GM10847 (cell line): ENCODE results near the gene CAB39.

Experiments
- POLR2A ChIP-seq: IDR thresholded peaks from 2 replicates; pipeline ENCODE4 v1.6.1; 2011; ENCODE audit not compliant: insufficient read length; ENCODE audit errors: extremely low read depth

The CAB39 gene

DNA sequence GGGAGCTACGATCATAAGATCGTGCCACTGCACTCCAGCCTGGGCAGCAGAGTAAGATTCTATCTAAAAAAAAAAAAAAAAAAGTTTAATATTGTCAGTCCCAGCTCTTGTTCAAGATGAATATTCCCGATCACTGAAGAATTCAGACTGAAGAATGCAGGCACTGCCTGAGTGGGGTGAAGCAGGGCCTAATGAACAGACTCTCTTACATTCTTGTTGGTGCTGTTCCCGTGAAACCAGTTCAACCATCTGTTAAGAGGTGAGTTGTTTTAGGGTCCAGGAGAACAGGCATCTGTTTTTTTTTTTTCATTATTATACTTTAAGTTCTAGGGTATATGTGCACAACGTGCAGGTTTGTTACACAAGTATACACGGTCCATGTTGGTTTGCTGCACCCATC is 17.1 kb upstream of the CAB39 start:
- TF ChIP-seq POLR2A, result no peak

DNA sequence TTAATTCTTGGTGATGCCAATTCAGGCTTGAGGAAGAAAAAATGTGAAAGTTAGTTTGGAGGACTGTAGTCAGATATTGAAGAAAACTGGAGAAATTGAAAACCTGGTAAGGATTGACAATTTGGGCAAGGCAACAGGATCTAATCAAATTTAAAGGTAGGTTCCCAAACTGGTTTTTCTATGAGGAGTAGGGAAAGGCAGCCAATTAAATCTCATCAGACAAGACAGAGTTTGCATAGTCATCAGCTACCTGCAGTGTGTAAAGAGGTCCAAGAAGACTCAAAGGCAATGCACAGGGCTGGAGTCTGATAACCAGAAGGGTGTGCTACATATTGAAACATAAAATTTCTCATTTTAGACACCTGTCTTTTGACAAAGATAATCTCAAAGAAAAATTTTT is 16.0 kb upstream of the CAB39 start:
- no peak for TF ChIP-seq POLR2A

DNA sequence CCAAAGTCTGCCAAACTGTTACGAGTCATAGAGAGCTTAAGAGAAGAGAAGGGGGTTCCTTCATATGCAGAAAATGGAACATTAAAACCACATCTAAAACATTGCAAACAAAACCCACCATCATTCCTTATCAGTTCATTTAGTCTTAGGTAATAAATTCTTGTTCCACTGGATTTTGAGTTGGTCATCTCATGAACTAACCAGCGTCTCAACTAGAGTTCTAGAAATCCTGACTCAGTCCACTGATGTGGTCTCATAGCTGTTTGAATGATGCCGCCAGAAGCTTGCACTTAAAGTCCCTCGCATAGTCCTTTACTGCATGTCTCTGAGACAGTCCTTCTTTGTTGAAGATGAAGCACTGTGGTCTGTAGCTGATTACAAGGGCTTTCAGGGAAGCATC is 15.0 kb upstream of the CAB39 start:
- no peak for TF ChIP-seq POLR2A

GRCh38 chr2:230700447-230700846 is 12.2 kb upstream of the CAB39 start:
- no peak for TF ChIP-seq POLR2A

DNA sequence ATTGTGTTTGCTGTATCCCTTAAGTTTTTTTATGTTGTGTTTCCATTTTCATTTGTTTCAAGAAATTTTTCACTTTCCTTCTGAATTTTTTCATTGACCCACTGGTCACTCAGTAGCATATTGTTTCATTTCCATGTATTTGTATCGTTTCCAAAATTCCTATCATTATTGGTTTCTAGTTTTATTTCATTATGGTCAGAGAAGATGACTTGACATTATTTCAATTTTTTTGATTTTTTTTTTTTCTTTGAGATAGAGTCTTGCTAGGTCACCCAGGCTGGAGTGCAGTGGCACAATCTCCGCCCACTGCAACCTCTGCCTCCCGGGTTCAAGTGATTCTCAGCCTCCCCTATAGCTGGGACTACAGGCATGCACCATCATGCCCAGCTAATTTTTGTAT is 11.3 kb upstream of the CAB39 start:
- no peak for TF ChIP-seq POLR2A

- TF ChIP-seq POLR2A, result no peak
Measured at GRCh38 chr2:230703514-230703913, 9.1 kb upstream of the CAB39 start.

GRCh38 chr2:230706053-230706521 is 6.6 kb upstream of the CAB39 start:
- TF ChIP-seq POLR2A, result no peak

DNA sequence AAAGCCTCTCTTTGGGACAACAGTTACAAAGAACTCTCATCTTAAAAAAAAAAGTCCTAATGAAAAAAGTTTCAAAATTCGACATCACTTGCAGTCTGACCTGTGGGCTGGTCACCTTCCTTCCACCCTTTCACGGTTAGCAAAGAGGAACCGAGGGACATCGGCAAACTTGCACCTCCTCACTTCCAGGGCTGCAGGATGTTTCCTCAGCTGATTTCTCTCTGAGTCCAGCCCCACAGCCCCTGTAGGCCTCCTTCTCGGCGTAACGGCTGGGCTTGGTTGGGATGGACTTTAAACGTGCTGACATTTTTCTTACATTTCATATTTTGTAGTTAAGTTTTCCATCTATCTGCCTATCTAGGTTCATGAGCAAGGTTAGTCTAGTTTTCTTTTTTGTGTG is 5.7 kb upstream of the CAB39 start:
- TF ChIP-seq POLR2A, result no peak

DNA sequence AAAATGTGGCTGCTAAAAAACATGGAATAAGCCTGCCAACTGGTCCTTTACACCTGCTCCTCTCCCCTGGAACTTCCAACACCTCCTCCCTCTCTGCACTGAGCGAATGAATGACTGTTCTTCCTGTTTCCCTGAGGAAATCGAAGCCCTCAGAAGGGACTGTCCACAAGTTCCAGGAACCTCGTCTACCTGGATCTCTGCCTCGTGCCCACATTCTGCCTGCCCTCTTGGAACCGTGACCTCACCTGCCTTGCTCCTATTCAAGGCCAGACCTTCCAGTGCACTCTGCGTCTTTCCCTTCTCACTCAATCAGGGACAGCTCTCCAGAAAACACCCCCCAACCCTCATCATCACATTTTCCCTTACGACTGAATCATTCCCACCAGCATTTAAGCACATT is 4.4 kb upstream of the CAB39 start:
- no peak for TF ChIP-seq POLR2A

DNA sequence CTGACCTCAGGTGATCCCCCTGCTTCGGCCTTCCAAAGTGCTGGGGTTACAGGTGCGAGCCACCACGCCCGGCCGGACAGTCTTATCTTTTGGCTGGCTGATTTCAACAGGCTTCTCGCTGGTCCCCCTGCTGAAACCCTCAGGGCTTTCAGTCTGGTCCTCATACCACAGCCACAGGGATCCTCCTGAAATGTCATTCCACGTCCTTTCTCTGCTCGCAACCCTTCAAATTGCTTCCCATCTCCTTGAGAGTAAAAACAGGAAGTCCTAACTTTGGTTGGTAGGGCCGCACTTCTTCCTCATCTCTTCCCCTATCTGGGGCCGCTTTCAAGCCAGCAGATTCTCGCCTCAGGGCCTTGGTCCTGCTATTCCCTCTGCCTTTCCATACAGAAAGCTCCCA is 1.4 kb upstream of the CAB39 start:
- TF ChIP-seq POLR2A, result no peak

GRCh38 chr2:230713331-230714135 is 891 bp downstream of the CAB39 start:
- no peak for TF ChIP-seq POLR2A

- TF ChIP-seq POLR2A, result no peak
Measured at GRCh38 chr2:230714136-230714480, 1.5 kb downstream of the CAB39 start.

- no peak for TF ChIP-seq POLR2A
Measured at GRCh38 chr2:230715201-230715600, 2.6 kb downstream of the CAB39 start.

GRCh38 chr2:230716588-230716987 is 3.9 kb downstream of the CAB39 start:
- TF ChIP-seq POLR2A, result no peak

DNA sequence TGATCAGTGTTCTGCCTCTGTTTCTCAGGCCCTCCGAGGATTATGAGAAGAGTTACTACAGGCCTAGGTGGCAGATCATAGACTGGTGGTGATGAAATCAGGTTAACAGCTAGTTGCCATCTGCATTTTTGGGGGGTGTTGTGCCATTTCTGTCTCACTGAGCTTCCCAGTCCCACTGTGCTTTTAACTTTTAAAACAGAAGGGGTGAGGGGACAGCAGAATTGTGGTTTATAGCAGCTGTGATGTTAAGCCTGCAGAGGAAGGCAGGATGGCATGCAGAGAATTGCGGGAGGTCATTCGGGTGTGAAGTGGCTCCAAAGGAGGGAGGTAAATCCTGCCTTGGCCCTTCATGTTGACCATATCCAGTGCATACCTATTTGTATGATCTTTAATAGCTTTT is 5.0 kb downstream of the CAB39 start:
- no peak for TF ChIP-seq POLR2A

DNA sequence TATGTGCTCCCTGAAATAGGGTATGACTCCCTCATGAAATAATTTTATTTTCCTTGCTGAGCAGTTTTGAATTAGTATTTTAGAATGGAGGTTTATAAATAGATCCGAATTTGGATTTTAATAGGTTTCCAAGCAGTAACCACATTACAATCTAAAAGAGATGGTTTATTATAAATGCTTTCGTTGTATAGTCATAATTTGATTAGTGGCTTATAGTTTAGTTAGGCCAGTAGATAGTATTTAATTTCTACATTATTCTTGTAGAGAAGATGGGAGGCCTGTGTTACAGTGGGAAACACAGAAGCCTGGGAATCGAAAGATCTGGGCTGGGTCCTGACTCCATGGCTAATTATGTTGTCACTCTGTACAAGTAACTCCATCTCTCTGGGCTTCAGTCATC is 6.7 kb downstream of the CAB39 start:
- no peak for TF ChIP-seq POLR2A

- TF ChIP-seq POLR2A, result no peak
Measured at GRCh38 chr2:230721712-230722111, 9.1 kb downstream of the CAB39 start.

DNA sequence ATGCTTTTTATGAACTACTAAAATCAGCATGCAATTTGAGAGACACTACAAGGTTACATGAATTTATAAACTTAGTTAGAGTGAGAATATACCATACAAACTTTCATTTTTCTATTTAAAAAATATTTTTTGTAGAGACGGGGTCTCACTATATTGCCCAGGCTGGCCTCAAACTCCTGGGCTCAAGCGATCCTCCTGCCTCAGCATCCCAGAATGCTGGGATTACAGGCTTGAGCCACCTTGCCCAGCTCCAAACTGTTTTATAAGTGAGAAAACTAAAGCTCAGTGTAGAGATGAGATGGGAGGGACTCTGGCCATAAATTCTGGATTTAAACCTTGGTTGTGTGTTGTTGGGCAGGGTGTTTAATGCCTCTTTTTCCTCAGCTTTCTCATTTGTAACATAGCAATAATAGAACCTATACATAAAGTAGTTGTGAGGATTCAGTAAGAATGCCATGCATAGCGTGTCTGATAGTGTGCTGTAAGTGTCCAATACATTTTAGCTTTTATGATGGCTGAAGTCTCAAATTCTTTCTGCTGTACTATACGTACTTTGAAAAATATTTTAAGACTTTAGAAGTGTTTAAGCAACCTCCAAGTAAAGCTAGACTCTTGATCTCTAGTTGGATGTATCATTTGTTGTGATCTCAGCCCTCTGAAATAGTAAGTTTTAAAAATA is 9.7 kb downstream of the CAB39 start:
- no peak for TF ChIP-seq POLR2A

- TF ChIP-seq POLR2A, result no peak
Measured at GRCh38 chr2:230723363-230723762, 10.7 kb downstream of the CAB39 start.
